Gastroesophageal sphincter (tissue), 4 donors: ENCODE results near the gene RAPGEF5. TPM values are rescaled to one million over a fixed set of nuclear protein-coding genes. Genes with fewer than 3 reads are reported as not detected.

Source experiments
- ATAC-seq: fragments of 150-250 bp; one replicate; pipeline ENCODE4 v1.9.1; 2016; ENCODE audit warnings: mild to moderate bottlenecking, moderate library complexity
- H3K27ac ChIP-seq, 4 donors: fragments of 200-600 bp; sonication (generic) in 3 of 4; 1 replicate in 3 of 4; 2 replicates in 1 of 4; pipeline ENCODE4 v1.5.1; 2016 to 2019
- H3K27me3 ChIP-seq: fragments of 200-600 bp; sonication (generic); one replicate; pipeline ENCODE4 v1.5.1; 2019
- H3K36me3 ChIP-seq, 2 donors: fragments of 200-600 bp; sonication (generic); one replicate each; pipeline ENCODE4 v1.5.1; 2019; ENCODE audit warnings: control low read depth in 1 of 2
- H3K4me1 ChIP-seq, 3 donors: fragments of 200-600 bp; sonication (generic); 1 replicate in 2 of 3; 2 replicates in 1 of 3; pipeline ENCODE4 v1.5.1; 2016 to 2019; ENCODE audit warnings: control low read depth in 2 of 3
- H3K4me3 ChIP-seq, 2 donors: fragments of 200-600 bp; sonication (generic); one replicate each; pipeline ENCODE4 v1.5.1; 2019; ENCODE audit warnings: mild to moderate bottlenecking in 1 of 2, moderate library complexity in 1 of 2
- H3K9me3 ChIP-seq, 3 donors: fragments of 200-600 bp; sonication (generic); one replicate each; pipeline ENCODE4 v1.5.1; 2017 to 2019; ENCODE audit warnings: control low read depth in 2 of 3
- CTCF ChIP-seq, 4 experiments: fragments of 200-600 bp in 2 of 4; fragments of 450-650 bp in 2 of 4; sonication (generic) in 1 of 4; IDR thresholded peaks; one replicate each; pipeline ENCODE4 v1.5.1; 2017 to 2019; ENCODE audit warnings: antibody characterized with exemption in 4 of 4, mild to moderate bottlenecking in 2 of 4, moderate library complexity in 2 of 4
- EP300 ChIP-seq: sonication (generic); formaldehyde crosslinking; IDR thresholded peaks from one replicate; pipeline ENCODE4 v1.6.1; 2017; ENCODE audit warnings: antibody characterized with exemption, mild to moderate bottlenecking
- POLR2A ChIP-seq, 2 donors: fragments of 450-650 bp; IDR thresholded peaks; one replicate each; pipeline ENCODE4 v1.6.1; 2017; ENCODE audit warnings: antibody characterized with exemption in 2 of 2, mild to moderate bottlenecking in 2 of 2, moderate library complexity in 1 of 2
- POLR2AphosphoS5 ChIP-seq: sonication (generic); formaldehyde crosslinking; IDR thresholded peaks from one replicate; pipeline ENCODE4 v1.6.1; 2017; ENCODE audit warnings: antibody characterized with exemption
- WGBS, 2 donors: methylation state at CpG; one replicate each; pipeline ENCODE4 v1.1.5; 2018; ENCODE audit warnings: low coverage in 1 of 2; 5-methylcytosine and 5-hydroxymethylcytosine counted together
- total RNA-seq, 4 donors: library from RNA; depleted of rRNA; stranded (reverse); fragments of >200 nt; gene quantifications; one replicate each; pipeline ENCODE4 v1.1.0, GENCODE V29; 2016

RAPGEF5 gene
- total RNA-seq, 4 donors from 2014 or later: 21.5 to 29.8 (median 26.6) TPM

GRCh38 chr7:22142572-22142971 lies 214.4 kb downstream of the RAPGEF5 start:
- peaks cover 0 to 31% of the 10 kb centered on the region in 2 donors for H3K36me3 ChIP-seq
- no peak for ATAC-seq
- peaks cover 0 to 7% (median 0%) of the 10 kb centered on the region in 3 donors for H3K4me1 ChIP-seq
- no peaks in the 10 kb centered on the region for H3K9me3 ChIP-seq
- WGBS, 2 donors: 73 to 77% methylated on average over 3 of the region's 3 CpGs
- H3K27ac ChIP-seq: no peak overlapping the region
- TF ChIP-seq POLR2A (IDR thresholded peaks at IDR 0.05): no peak
- no peak for TF ChIP-seq EP300
- TF ChIP-seq POLR2AphosphoS5: no peak
- no peak for TF ChIP-seq CTCF (IDR thresholded peaks at IDR 0.05)
- H3K27me3 ChIP-seq: no peaks in the 10 kb centered on the region
- no peak overlapping the region for H3K4me3 ChIP-seq

DNA sequence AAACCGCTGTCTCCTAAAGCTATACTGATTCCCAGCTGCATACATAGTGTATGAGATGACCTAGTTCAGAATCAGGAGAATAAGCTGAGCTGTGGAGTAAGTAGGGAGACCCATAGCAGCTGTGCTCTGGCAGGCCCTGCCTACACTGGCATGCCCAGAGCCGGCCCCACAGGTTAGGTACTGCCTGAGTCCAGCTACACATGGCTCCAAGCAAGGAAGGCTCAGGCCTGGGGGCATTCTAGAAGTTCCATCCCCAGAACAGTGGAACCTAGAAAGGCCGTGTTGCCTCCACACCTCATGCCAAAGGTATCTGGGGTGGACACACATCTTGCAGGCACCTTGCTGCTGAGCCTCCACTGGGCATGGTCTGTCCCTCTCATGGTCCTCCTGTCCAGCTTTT lies 215.6 kb downstream of the RAPGEF5 start:
- no peak overlapping the region for H3K4me3 ChIP-seq
- TF ChIP-seq POLR2AphosphoS5 (no peak), CTCF (IDR thresholded peaks at IDR 0.05) (no peak), POLR2A (IDR thresholded peaks at IDR 0.05) (no peak), EP300 (no peak)
- 100% methylated on average over 2 of the region's 3 CpGs for WGBS, 2 donors
- no peaks in the 10 kb centered on the region for H3K4me1 ChIP-seq
- no peaks in the 10 kb centered on the region for H3K27me3 ChIP-seq
- no peaks in the 10 kb centered on the region for H3K9me3 ChIP-seq
- peaks cover 0 to 31% of the 10 kb centered on the region in 2 donors for H3K36me3 ChIP-seq
- H3K27ac ChIP-seq: no peak overlapping the region
- no peak for ATAC-seq

GRCh38 chr7:22140578-22140977 lies 216.4 kb downstream of the RAPGEF5 start:
- WGBS, 2 donors: 50 to 60% methylated on average over 3 to 4 of the region's 4 CpGs
- H3K36me3 ChIP-seq: peaks cover 0 to 31% of the 10 kb centered on the region in 2 donors
- H3K9me3 ChIP-seq: no peaks in the 10 kb centered on the region

DNA sequence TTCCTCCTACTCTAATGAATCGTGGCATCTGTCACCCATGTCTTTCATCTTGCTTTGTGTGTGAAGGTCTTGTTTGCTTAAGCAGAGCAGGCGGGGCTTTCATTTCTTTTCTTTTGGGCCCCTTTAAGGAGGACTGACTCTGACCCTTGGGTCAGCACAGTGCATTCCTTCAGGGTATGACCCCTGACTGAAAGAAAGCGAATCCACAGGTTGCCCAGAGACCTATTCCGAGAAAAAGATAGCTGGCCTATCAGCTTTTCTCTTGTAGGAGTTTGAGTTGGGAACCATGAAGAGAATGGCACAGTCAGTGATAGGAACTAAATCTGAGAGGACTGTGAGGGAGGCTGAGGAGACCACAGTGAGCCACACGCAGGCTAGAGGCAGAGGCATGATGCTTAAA lies 218.1 kb downstream of the RAPGEF5 start:
- Histone ChIP-seq H3K4me1 (no peaks in the 10 kb centered on the region), H3K27ac (no peak overlapping the region), H3K27me3 (no peaks in the 10 kb centered on the region), H3K9me3 (no peaks in the 10 kb centered on the region), H3K4me3 (no peak overlapping the region), H3K36me3 (peaks cover 0 to 25% of the 10 kb centered on the region in 2 donors)
- 59 to 90% methylated on average over 2 to 3 of the region's 5 CpGs for whole genome bisulfite sequencing, 2 donors
- ATAC-seq: no peak
- TF ChIP-seq POLR2A (IDR thresholded peaks at IDR 0.05) (no peak), EP300 (no peak), CTCF (IDR thresholded peaks at IDR 0.05) (no peak), POLR2AphosphoS5 (no peak)

More at GRCh38 chr7:22140578-22140977, 216.4 kb downstream of the RAPGEF5 start:
- no peaks in the 10 kb centered on the region for H3K27me3 ChIP-seq
- no peaks in the 10 kb centered on the region for H3K4me1 ChIP-seq
- no peak overlapping the region for H3K4me3 ChIP-seq
- no peak for ATAC-seq
- no peak for TF ChIP-seq POLR2A (IDR thresholded peaks at IDR 0.05)
- TF ChIP-seq POLR2AphosphoS5: no peak
- no peak for TF ChIP-seq CTCF (IDR thresholded peaks at IDR 0.05)
- TF ChIP-seq EP300: no peak
- H3K27ac ChIP-seq: no peak overlapping the region

GRCh38 chr7:22138106-22138505 lies 218.8 kb downstream of the RAPGEF5 start:
- ATAC-seq: no peak
- 77 to 93% methylated on average over 5 of the region's 5 CpGs for WGBS, 2 donors
- Histone ChIP-seq H3K9me3 (no peaks in the 10 kb centered on the region), H3K36me3 (peaks cover 0 to 25% of the 10 kb centered on the region in 2 donors), H3K27me3 (no peaks in the 10 kb centered on the region), H3K27ac (no peak overlapping the region), H3K4me3 (no peak overlapping the region), H3K4me1 (no peaks in the 10 kb centered on the region)
- no peak for TF ChIP-seq POLR2AphosphoS5
- no peak for TF ChIP-seq CTCF (IDR thresholded peaks at IDR 0.05)
- no peak for TF ChIP-seq EP300
- no peak for TF ChIP-seq POLR2A (IDR thresholded peaks at IDR 0.05)
